Posterior cingulate gyrus (tissue), 11 donors: ENCODE data around the gene GRIK3.

Experiments
- DNase-seq, 10 donors: peaks; one replicate each; pipeline versions ENCODE4 v3.0.0 to v3.0.0-alpha.2; 2020 to 2021; ENCODE audit warnings: mixed read lengths in 3 of 10
- intact Hi-C: fragments of 100-400 bp; cut with DNase I; formaldehyde crosslinking; loops from one replicate; pipeline ENCODE4 v1.15.1; 2023

GRIK3 gene

DNA sequence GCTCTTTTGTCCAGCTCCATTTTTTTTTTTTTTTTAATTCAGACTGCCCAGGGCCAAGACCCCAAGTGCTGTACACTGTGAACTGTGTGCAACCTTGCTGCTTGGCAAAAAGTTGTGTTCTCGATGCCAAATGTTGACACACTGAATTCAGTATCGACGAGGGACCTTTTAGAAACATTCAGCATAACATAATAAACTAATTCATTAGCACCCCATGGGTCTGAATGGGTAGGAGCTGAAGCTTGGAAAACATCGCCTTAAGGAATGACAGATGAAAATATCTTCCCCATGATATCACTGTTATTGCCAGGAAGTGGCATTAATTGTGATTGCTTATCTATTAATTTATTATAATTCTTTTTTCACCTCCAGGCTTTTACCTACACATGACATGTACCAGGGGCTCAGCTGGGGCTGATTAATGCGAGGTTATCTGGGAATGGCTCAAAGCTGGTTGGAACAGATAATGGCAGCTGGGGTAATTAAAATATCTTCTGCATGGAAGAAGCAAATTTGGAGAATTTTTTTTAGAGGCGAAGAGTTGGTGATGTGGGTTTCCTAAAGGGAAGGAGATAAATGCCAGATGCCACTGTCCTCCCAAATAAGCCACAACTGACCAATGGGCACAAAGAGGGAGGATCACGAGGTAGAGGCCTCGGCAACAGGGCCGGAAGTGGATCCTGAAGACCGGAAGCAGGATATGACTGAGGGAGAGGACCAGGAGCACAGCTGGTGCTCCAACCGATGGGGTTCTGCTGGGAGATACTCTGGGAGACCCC lies 169.3 kb downstream of the GRIK3 start:
- peak in 4 of 10 donors; percentile 17 to 47 (median 42) for DNase-seq
- intact Hi-C loops = no loop called here

DNA sequence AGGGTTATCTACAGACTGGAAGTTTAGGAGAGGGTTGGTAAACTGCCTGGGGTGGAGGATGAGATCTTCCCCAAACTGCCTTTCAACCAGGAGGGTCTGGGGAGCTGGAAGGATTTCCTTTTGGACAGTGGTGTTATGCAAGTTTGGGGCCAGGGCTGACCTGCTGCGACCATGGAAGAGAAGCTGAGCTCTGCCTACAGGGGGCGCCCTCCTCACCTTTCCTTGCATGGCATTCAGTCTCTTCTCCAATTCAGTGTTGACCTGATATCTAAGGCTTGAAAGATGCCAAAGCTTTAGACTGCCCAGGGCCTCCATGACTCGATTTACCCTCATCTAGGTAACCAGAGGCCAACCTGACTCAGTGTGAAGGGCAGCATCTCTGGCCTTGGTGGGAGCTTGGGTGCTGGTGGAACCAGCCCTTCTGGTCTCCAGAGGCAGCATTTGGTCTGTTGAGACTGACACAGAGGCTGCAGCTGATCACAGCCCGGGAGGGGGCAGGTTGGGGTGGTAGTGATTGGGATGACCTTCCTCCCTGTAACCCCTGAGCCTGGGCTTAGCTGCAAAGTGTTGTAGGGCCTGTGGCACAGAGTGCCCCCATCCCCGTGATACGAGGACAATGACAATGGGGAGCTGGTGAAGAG lies 170.0 kb downstream of the GRIK3 start:
- DNase-seq = peak in 5 of 10 donors; percentile 36 to 76 (median 63)
- intact Hi-C loops = no loop called here

DNA sequence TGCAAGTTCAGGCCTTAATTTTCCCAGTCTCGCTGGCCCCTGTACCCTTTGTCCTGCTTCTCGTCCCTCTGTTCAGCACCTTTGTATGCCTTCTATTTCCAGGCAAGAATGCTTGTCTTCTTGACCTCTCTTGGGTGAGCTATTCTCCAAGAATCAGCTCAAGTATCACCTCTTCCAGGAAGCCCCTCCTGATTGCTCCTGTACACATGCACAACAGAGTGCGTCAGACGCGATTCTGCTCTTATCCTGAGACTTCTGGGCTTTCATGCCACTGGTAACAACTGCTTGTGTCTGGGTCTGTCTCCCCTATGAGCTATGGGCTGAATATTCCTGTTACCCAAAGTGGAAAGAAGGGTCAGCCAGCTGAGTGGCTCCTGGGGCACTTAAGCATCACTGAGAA lies 170.8 kb downstream of the GRIK3 start:
- DNase-seq = peak in 1 of 10 donors; percentile 12
- intact Hi-C loops = no loop called here

DNA sequence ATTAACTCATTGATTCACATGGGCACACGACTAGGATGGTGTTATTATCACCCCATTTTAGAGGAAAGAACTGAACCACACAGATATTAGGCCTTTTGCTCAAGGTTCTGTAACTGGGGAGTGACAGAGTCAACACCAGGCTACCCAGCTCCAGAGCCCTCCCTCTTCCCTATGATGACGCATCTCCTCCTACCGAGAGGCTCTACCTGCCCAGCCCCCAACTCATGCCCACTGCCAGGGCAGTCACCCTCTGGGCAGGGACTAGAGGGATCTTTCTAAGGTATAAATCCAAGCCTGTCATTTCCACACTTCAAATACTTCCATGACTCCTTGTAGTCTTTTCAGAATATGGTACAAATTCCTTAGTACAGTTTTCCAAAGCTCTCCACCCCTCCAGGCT lies 171.3 kb downstream of the GRIK3 start:
- intact Hi-C loops = no loop called here

DNA sequence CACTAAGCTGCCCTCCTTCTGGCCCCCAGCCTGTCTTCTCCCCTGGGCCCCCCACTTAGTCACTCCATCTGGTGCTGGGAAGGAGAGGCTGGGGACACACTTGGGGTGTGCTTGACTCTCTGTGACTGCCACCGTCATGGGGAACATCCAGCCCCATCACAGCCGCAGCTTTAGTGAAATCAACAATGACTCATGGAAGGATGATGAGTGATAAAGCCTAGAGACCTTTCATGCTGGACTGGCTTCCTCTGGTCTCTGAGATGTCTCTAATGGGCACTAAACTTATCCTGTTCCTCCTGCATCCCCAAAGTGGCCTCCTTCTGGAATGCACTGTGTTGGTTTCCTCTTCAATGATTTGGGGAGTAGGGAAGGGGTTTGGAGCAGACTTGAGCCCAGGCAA lies 172.9 kb downstream of the GRIK3 start:
- peak in 3 of 10 donors; percentile 8 to 57 (median 35) for DNase-seq
- intact Hi-C loops = no loop called here

More for the DNA sequence above, 171.3 kb downstream of the GRIK3 start:
- DNase-seq = peak in 2 of 10 donors; percentile 14 to 22

DNA sequence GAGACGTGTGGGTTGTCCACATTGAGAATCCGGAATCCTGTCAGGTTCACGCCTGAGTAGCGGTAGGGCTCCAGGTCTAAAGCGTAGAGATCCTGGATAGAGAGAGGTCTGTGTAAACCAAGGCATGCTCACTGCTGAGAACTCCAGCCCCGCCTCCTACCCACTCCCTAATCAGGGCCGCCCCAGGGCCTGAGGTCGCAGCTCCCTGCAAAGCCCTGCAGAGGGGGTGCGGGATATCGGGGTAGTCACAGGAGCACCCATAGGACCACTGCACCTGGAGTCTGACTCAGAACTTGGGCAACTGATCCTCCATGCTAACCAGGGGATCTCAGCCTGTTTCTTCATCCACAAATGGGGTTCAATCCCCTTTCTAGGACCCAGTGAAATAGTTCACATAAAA lies 174.4 kb downstream of the GRIK3 start:
- intact Hi-C loops = no loop called here
- DNase-seq = peak in 2 of 10 donors; percentile 16 to 43

DNA sequence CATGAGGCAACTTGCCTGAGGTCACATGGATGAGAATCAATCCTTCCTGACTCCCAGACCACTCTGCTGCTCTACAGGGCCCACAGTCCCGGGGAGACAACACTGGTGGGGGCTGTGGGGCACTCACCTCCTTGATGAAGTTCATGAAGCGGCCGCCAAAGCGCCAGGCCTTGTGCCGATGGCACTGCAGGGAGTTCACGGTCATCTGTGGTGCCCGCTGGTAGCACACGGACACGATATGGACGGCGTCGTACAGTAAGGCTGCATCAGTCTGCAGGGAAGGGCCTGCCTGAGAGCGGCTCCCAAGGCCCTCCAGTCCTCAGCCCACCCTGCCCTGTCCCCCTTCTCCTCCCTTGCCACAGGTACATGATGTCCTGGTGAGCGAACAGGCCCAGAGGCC lies 175.3 kb downstream of the GRIK3 start:
- intact Hi-C loops = no loop called here
- peak in 2 of 10 donors; percentile 29 to 70 for DNase-seq

DNA sequence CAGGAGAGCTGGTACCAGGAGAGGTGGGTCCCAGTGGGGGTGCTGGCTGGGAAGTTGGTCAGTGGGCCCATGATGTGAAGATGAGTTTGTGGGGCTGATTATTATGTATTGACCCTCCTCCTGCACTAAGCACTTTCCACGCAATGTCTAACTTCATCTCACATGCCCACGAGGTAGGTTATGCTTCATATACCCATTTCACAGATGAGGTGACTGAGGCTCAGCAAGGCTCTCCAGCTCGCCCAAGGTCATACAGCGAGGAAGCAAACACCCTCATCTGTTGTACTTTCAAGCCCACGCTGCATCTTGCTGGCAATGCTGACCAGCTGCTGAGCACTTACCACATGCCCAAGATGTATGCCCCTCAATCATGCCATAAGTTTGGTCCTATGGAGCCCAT lies 175.8 kb downstream of the GRIK3 start:
- DNase-seq = peak in 3 of 10 donors; percentile 4 to 20 (median 15)
- intact Hi-C loops = no loop called here

DNA sequence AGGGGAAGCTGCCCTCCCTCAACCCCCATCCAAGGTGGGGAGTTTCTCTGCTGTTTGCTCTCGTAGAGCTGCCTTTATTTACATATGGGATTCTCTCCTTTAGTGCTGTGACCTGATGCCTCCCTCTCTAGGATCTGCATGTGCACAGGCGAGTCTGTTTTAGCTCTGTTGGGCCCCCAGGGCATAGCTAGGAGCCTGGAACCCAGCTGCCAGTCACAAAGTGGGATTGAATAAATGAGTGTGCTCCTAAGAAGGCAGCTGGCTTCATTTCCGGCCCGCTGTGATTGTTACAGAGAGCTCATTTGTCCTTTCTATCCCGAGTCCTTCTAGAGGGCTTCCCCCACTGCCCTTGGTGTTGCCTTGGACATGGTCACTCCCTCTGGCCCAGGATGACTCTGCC lies 176.6 kb downstream of the GRIK3 start:
- peak in 3 of 10 donors; percentile 23 to 55 (median 35) for DNase-seq
- intact Hi-C loops = no loop called here

DNA sequence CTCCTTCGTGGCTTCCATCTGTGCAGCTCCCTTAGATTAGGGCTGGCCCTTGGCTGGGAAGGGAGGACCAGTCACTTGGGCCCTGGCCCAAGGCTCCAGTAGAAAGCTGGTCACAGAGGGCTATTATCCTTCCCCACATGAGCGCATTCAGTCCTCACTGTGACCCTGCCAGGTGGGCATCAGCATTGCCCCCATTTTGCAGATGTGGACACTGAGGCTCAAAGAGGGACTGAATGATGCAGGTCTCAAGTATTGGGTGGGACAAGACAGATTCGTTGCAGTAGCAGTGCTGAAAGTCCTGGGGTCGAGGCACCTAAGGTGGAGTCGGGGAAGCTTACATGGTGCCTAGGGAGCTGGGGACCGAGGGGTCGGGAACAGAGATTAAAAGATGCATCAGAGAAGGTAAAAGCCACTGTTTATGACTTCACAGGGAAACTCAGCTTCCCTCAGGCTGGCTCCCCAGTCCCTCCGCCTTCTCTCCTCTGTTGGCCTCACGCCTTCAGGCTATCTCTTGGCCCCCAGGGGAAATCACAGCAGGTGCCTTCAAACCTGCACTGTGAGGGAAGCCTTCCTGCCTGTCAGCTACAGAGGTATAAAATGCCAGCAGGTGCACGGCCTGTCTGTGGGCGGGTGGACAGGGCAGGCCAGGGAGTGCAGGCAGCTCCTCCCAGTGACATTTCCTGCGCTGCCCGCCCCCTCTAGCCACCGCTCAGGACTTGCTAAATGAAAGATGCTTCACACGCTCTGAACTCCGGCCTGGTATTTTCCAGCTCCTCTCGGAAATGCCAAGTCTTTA lies 178.4 kb downstream of the GRIK3 start:
- peak in 3 of 10 donors; percentile 57 to 73 (median 68) for DNase-seq
- intact Hi-C loops = no loop called here

DNA sequence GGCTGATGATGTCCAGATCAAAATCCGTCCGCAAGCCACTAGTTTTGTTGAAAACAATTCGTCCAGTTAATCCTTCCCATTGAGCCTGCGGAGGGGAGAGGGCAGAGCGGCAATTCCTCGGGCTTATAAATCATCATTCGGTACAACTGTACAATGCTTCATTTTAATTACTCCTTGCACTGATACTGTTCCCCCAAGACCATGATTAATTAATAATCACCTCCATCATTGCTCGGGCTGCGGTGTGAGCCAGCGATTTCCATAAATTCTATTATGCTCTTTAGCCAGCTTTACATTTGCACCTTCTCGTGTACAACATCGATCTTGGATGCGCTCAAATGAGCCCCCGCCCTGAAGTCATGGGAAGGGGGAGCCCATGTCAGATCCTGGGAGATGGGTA lies 180.7 kb downstream of the GRIK3 start:
- DNase-seq = peak in 2 of 10 donors; percentile 8 to 42
- intact Hi-C loops = no loop called here

DNA sequence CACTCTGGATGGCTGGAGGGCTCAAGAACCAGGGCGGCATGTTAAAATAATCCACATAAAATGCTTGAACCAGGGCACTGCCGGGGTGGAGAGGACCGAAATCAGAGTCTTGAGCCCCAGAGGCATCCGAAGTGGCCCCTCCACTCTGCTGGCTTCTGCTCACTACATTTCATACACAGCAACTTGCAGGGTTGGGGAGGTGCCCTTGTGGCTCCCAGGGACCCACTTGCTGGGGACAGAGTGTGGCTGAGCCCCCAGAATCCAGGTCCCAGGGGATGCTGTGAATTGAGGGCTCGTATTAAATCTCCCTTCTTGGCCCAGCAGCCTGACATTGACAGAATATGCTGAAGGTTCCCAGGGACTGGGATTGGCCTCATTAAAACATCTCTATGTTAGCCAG lies 181.7 kb downstream of the GRIK3 start:
- intact Hi-C loops = no loop called here
- DNase-seq = peak in 3 of 10 donors; percentile 12 to 52 (median 38)

DNA sequence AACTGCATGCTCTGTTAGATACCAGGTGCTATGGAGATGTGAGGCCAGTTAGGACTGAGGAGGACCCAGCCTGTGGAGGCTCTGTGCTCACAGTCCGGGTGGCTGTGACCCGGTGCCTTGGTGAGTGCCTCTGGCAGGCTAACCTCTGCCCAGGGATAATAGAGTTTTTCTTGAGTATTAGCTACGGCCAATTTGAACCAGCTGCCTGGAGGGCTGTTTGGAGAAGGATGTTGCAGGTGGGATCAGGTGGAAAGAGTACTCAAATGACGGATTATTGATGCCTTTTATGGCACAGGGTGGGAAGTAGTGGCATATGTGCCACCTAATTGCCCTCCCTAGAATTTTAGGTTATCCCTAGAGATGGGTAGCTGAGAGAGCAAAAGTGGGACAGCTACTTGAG lies 182.7 kb downstream of the GRIK3 start:
- DNase-seq = peak in 1 of 10 donors; percentile 35
- intact Hi-C loops = no loop called here

DNA sequence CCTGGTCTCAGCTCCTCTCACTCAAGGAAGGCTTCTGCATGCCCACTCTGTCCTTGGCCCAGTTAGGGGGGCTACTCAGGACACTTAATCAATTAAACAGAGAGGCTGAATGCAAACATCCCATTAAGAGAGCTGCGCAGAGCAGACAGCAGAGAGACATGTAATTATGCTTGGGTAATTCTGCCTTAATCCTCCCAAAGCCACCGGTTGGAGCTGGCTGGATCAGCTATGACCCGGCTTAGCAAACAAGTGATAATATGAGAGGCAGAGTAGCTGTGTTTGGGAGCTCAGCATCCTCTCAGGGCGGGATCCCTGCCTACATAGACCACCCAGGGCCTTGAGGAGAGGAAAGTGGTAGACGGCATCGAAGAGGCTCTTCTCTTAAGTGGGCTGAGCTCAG lies 183.2 kb downstream of the GRIK3 start:
- intact Hi-C loops = no loop called here
- DNase-seq = peak in 2 of 10 donors; percentile 13 to 20

DNA sequence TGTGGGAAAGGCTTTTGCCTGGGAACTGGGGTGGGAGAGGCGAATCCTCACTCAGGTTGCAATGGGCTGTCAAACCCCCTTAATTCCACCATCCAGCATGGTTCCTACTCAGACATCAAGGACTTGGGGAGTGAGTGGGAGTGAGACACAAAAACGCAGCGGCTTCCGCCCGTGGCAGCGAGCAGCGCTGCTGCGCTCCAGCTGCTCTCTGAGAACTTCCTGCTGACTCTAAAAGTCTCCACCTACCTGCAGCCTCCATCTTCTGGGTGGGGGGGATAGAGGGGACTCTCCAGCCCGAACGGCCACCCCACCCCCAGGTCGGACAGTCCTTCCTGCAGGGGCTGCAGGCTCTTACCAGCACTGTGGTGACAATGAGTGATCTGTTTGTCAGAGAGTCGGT lies 184.4 kb downstream of the GRIK3 start:
- DNase-seq = peak in 3 of 10 donors; percentile 47 to 69 (median 47)
- intact Hi-C loops = no loop called here

DNA sequence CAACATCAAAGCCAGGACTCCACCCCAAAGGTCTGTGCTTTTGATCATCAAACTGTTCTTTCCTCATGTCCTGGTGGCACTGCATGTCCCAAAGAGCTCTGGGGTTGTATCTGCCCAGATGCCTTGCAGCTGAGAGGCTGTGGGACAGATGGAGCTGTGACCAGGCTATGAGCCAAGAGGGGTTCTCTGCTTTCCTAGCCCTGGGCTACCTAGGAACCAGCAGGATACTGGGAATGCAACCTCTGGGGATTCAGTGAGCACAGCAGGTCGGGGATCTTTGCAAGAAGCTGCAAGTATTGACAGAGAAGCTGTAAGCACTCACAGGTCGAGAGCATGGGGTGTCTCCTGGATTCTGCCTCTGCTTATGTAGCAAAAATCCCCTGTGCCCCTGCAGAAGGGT lies 186.6 kb downstream of the GRIK3 start:
- intact Hi-C loops = no loop called here
- peak in 2 of 10 donors; percentile 31 to 36 for DNase-seq

DNA sequence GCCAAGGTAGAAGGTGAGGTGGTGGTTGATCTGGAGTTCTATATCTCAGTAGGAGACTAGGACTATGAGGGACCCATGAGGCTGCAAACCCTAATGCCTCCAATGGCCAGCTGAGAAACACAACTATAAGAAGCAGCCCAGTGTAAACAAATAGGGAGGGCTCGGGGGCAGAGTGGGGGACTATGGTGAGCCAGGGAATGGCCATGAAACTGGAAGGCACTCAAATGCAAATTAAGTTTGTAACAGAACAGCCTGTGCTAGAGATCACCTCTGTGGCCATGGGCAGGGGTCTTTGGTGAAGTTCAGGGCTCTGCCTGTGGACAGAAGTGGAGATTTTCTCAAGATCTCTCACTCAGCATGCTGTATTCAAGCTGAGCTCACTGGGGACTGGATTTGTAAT lies 187.1 kb downstream of the GRIK3 start:
- DNase-seq = peak in 1 of 10 donors; percentile 5
- intact Hi-C loops = no loop called here

DNA sequence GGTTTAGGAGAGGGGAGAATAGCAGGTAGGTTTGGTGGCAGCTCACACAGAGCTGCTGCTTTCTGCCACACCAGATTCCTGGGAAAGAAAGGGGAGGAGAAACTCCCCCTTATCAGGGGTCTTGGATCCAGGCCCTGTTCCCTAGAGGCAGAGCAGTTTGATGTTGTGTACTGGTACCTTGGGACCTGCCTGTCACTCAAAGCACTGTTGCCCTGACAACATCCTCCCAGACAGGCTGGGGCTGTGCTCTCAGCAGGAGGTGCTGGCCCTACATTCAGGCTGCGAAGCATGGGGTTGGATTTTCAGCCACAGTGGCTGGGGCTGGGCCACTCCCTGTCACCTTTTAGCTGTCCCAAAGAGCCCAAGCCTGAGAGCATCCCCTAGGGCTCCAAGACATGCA lies 188.0 kb downstream of the GRIK3 start:
- intact Hi-C loops = no loop called here
- DNase-seq = peak in 2 of 10 donors; percentile 58 to 79

DNA sequence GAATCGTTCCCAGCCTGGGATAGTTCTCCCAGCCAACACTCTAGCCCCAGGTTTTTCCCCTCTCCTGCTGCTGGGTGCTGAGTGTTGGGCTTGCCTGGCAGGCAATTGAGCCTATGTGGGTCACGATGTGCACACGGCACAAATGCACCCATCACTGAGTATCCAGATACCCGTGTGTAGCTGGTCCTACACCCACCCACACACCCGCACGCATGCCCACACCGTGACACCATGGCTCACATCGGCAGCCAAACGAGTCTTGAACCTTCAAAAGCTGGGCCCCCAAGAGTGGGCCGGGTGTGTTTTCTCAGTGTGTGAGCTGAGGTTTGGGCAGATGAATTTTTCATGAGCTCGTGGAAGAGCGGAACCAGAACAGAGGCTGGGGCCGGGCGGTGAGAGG lies 188.5 kb downstream of the GRIK3 start:
- peak in 7 of 10 donors; percentile 9 to 86 (median 39) for DNase-seq
- intact Hi-C loops = no loop called here

DNA sequence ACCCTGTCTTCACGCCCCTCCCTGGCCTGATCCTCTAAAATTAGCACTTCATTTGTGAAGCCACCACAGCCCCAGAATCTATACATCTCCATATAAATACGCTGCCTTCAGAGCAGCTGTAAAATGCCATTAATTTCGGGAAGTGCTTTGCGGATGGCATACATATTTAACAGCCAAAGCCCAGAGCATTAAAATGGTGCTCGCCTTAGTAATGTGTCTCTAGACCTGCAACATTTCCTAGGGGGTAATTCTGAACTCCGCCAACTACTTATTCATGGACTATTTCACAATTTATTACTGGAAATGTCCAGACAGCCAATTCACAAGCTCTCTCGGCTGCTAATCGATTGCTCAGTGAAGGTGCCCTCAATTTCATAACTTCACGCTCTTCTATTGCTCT lies 189.4 kb downstream of the GRIK3 start:
- intact Hi-C loops = no loop called here
- DNase-seq = peak in 1 of 10 donors; percentile 8
